KMS-11 (cell line): ENCODE results near the gene LARP6.

ENCODE experiments used
- H2AFZ ChIP-seq: fragments of 200-600 bp; sonication (generic); 2 replicates; pipeline ENCODE4 v1.6.1; 2016; ENCODE audit warnings: antibody characterized with exemption, mixed run types, low read depth
- H3K27ac ChIP-seq: fragments of 200-600 bp; sonication (generic); 2 replicates; pipeline ENCODE4 v1.6.1; 2016; ENCODE audit warnings: mild to moderate bottlenecking, mixed run types
- H3K27me3 ChIP-seq: fragments of 200-600 bp; sonication (generic); 2 replicates; pipeline ENCODE4 v1.6.1; 2017; ENCODE audit warnings: mild to moderate bottlenecking, low read depth, mixed run types, moderate library complexity; ENCODE audit not compliant: insufficient read depth
- H3K36me3 ChIP-seq: fragments of 200-600 bp; sonication (generic); 2 replicates; pipeline ENCODE4 v1.6.1; 2017; ENCODE audit warnings: mild to moderate bottlenecking, mixed run types; ENCODE audit not compliant: insufficient read depth
- H3K4me1 ChIP-seq: fragments of 200-600 bp; sonication (generic); 2 replicates; pipeline ENCODE4 v1.6.1; 2016; ENCODE audit warnings: mild to moderate bottlenecking, low read depth, mixed run types; ENCODE audit not compliant: poor library complexity, severe bottlenecking
- H3K4me2 ChIP-seq: fragments of 200-600 bp; sonication (generic); 2 replicates; pipeline ENCODE4 v1.7.0; 2016; ENCODE audit warnings: mild to moderate bottlenecking, mixed run types
- H3K4me3 ChIP-seq: fragments of 200-600 bp; sonication (generic); IDR thresholded peaks from 2 replicates; pipeline ENCODE4 v1.6.1; 2017; ENCODE audit warnings: low read depth, low read length, mixed read lengths; ENCODE audit not compliant: insufficient read depth
- H3K79me2 ChIP-seq: fragments of 200-600 bp; sonication (generic); 2 replicates; pipeline ENCODE4 v1.6.1; 2016; ENCODE audit warnings: low read depth, mixed run types; ENCODE audit not compliant: insufficient read depth
- H3K9ac ChIP-seq: fragments of 200-600 bp; sonication (generic); 2 replicates; pipeline ENCODE4 v1.6.1; 2016; ENCODE audit warnings: mild to moderate bottlenecking, mixed run types
- H4K20me1 ChIP-seq: fragments of 200-600 bp; sonication (generic); 2 replicates; pipeline ENCODE4 v1.6.1; 2016; ENCODE audit warnings: mild to moderate bottlenecking, mixed run types; ENCODE audit not compliant: insufficient read depth
- TF ChIP-seq, protein P1 (sequence below): fragments of 200-600 bp; sonication (generic); conservative IDR thresholded peaks from 2 replicates; pipeline ENCODE4 v1.6.1; 2017; ENCODE audit warnings: low read depth, mild to moderate bottlenecking, antibody characterized with exemption, low read length, moderate library complexity, mixed read lengths

LARP6 gene

DNA sequence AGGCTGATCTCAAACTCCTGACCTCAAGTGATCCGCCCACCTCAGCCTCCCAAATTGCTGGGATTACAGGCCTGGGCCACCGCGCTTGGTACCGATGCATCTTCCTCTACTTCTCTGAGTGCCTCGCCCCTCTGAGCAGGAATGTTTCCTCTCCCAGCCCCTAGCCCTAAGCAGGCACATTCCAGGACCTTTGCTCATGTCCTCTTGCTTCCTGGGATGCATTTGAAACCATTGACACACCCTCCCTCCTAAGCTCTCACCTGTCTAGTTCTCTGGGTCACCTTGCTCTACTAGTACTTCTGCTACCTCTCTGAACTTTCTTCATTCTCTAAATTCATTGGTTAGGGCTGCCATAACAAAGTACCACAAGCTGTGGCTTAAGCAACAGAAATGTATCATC lies 72.7 kb downstream of the LARP6 start:
- Histone ChIP-seq H3K4me1 (no peaks in the 10 kb centered on the region), H3K27me3 (no peaks in the 10 kb centered on the region), H3K36me3 (no peaks in the 10 kb centered on the region), H3K27ac (no peak overlapping the region), H3K4me3 (no peak overlapping the region), H4K20me1 (no peaks in the 10 kb centered on the region), H3K9ac (no peak overlapping the region), H3K4me2 (no peak overlapping the region), H2AFZ (no peak overlapping the region), H3K79me2 (no peaks in the 10 kb centered on the region)
- TF ChIP-seq, protein P1, sequence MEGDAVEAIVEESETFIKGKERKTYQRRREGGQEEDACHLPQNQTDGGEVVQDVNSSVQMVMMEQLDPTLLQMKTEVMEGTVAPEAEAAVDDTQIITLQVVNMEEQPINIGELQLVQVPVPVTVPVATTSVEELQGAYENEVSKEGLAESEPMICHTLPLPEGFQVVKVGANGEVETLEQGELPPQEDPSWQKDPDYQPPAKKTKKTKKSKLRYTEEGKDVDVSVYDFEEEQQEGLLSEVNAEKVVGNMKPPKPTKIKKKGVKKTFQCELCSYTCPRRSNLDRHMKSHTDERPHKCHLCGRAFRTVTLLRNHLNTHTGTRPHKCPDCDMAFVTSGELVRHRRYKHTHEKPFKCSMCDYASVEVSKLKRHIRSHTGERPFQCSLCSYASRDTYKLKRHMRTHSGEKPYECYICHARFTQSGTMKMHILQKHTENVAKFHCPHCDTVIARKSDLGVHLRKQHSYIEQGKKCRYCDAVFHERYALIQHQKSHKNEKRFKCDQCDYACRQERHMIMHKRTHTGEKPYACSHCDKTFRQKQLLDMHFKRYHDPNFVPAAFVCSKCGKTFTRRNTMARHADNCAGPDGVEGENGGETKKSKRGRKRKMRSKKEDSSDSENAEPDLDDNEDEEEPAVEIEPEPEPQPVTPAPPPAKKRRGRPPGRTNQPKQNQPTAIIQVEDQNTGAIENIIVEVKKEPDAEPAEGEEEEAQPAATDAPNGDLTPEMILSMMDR, result no peak
